Lung (tissue), 16 donors: ENCODE measurements around the gene CLCN3. TPM values are rescaled to one million over a fixed set of nuclear protein-coding genes. Genes with fewer than 3 reads are reported as not detected.
"Not testable (repeated sequence)": the region's sequence is repeated elsewhere in the genome, so short reads cannot be mapped to it uniquely, and the experiment has no call there.

Experiments
- ATAC-seq: fragments of 200-7000 bp; cut with Tn5 transposase; one replicate; pipeline ENCODE4 v1.9.1; 2020; ENCODE audit warnings: moderate number of reproducible peaks; ENCODE audit not compliant: insufficient read depth, low FRiP score
- DNase-seq, 3 donors: peaks; one replicate each; pipeline ENCODE4 v3.0.0-alpha.2; 2013 to 2017
- H3K27ac ChIP-seq, 2 donors: one replicate each; pipeline ENCODE4 v1.5.1; 2013; ENCODE audit warnings: mild to moderate bottlenecking in 2 of 2, moderate library complexity in 2 of 2, control low read depth in 1 of 2, inconsistent platforms in 1 of 2, low read depth in 1 of 2, low read length in 1 of 2
- H3K27me3 ChIP-seq, 3 donors: one replicate each; pipeline ENCODE4 v1.5.1; 2013; ENCODE audit warnings: low read length in 2 of 3; ENCODE audit not compliant: control insufficient read depth in 3 of 3, insufficient read depth in 3 of 3
- H3K36me3 ChIP-seq, 4 donors: one replicate each; pipeline ENCODE4 v1.5.1; 2013; ENCODE audit warnings: low read length in 4 of 4, mild to moderate bottlenecking in 1 of 4, moderate library complexity in 1 of 4; ENCODE audit not compliant: control insufficient read depth in 4 of 4, insufficient read depth in 4 of 4
- H3K4me1 ChIP-seq, 5 donors: one replicate each; pipeline ENCODE4 v1.5.1; 2013; ENCODE audit warnings: low read length in 5 of 5, mild to moderate bottlenecking in 2 of 5, moderate library complexity in 1 of 5; ENCODE audit not compliant: control insufficient read depth in 5 of 5, insufficient read depth in 5 of 5
- H3K4me3 ChIP-seq: one replicate; pipeline ENCODE4 v1.5.1; 2013; ENCODE audit warnings: mild to moderate bottlenecking, control low read depth, moderate library complexity
- H3K9ac ChIP-seq, 2 donors: one replicate each; pipeline ENCODE4 v1.5.1; 2013; ENCODE audit warnings: low read length in 2 of 2, control low read depth in 1 of 2; ENCODE audit not compliant: insufficient read depth in 1 of 2
- H3K9me3 ChIP-seq, 4 donors: one replicate each; pipeline ENCODE4 v1.5.1; 2013; ENCODE audit warnings: low read length in 3 of 4, mild to moderate bottlenecking in 1 of 4, moderate library complexity in 1 of 4; ENCODE audit not compliant: control insufficient read depth in 4 of 4, insufficient read depth in 3 of 4
- WGBS, 2 donors: extraction: QIAGEN DNeasy Blood & Tissue Kit; methylation state at CpG; one replicate each; pipeline ENCODE4 v1.1.7; 2013; 5-methylcytosine and 5-hydroxymethylcytosine counted together
- long read RNA-seq, 5 donors: transcript quantifications; one replicate each; lab custom pipeline, GENCODE V29; 2026
- polyA plus RNA-seq, 2 donors: library from polyadenylated mRNA; stranded (reverse); fragments of 200-250 nt; gene quantifications; one replicate each; pipeline ENCODE4 v1.2.1, GENCODE V29; 2013
- total RNA-seq, 2 donors: library from RNA; depleted of rRNA in 1 of 2; stranded (reverse); fragments of >200 nt in 1 of 2; gene quantifications; one replicate each; pipeline ENCODE4 v1.2.1, GENCODE V29; 2014 to 2021
- TF ChIP-seq, protein P1 (sequence below): IDR thresholded peaks from 2 replicates; pipeline ENCODE4 v1.5.1; 2012; ENCODE audit warnings: mild to moderate bottlenecking; ENCODE audit errors: control extremely low read depth, extremely low read depth
- donor health status: control.
- donor health status: control.
- donor health status: Bipolar disorder and iron deficiency.
- donor health status: healthy.
- donor health status: DM: yes; HTN: yes; CAD: no.

The CLCN3 gene
- total RNA-seq (10 to 100 TPM; 39.1 to 59.6 TPM), polyA plus RNA-seq (10 to 100 TPM; 11.0 to 16.1 TPM)
- long read RNA-seq, donor 1, full-length matches to known transcripts, result 10 of 29 reads
- long read RNA-seq, donor 1, partial matches to known transcripts, result 19 of 29 reads
- long read RNA-seq, donor 1, other reads (novel, unspliced or antisense), result 0 of 29 reads
- long read RNA-seq, donor 2, full-length matches to known transcripts, result 2 of 8 reads
- long read RNA-seq, donor 2, partial matches to known transcripts, result 6 of 8 reads
- long read RNA-seq, donor 2, other reads (novel, unspliced or antisense), result 0 of 8 reads
- long read RNA-seq, donor 3, full-length matches to known transcripts, result 5 of 5 reads
- long read RNA-seq, donor 3, partial matches to known transcripts, result 0 of 5 reads
- long read RNA-seq, donor 3, other reads (novel, unspliced or antisense), result 0 of 5 reads
- long read RNA-seq, donor 4, partial matches to known transcripts, result 14 of 14 reads
- long read RNA-seq, donor 4, other reads (novel, unspliced or antisense), result 0 of 14 reads
- long read RNA-seq, donor 5, full-length matches to known transcripts, result 3 of 19 reads
- long read RNA-seq, donor 5, partial matches to known transcripts, result 16 of 19 reads
- long read RNA-seq, donor 5, other reads (novel, unspliced or antisense), result 0 of 19 reads

DNA sequence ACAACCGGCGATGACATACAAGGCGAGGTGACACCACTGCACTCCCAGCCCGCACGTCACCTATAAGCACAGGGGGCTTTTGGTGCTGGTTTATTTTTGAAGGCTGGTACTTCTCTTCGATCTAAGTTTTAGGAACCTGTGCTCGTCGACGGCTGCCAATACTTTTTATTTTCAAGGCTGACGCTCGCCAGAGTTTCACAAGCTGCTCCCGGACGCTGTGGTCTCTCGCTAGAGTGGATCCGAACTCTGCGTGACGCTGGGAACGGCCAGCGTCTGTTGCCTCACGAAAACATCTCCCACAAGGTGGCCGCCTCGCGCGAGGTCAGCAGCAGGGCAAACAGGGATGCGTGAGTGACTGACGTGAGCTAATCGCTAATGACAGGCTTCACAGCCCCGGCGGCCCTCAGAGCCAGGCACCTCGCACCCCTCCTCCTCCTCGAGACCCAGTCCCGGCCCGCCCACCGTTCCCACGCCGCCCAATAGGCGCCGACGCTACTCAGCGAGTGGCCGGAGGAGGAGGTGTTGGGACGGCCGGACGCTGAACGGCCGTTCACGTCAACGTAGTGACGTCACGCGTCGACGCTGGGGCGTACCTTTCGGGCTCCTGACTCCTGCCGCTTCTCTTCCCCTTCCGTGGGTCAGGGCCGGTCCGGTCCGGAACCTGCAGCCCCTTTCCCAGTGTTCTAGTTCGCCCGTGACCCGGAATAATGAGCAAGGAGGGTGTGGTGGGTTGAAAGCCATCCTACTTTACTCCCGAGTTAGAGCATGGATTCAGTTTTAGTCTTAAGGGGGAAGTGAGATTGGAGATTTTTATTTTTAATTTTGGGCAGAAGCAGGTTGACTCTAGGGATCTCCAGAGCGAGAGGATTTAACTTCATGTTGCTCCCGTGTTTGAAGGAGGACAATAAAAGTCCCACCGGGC, at the start of gene CLCN3:
CLCN3 (plus strand) TSS at position 621 of the 922 bp plus-strand sequence. CDS start 15,351 bp downstream, outside the sequence.
- peaks cover 0 to 19% (median 3%) of the 10 kb centered on the region in 5 donors for H3K4me1 ChIP-seq
- peaks cover 0 to 4% (median 0%) of the 10 kb centered on the region in 4 donors for H3K36me3 ChIP-seq
- peak within 1 kb of the TSS; percentile 71 for H3K4me3 ChIP-seq
- no peaks in the 10 kb centered on the region for H3K27me3 ChIP-seq
- TF ChIP-seq, protein P1, sequence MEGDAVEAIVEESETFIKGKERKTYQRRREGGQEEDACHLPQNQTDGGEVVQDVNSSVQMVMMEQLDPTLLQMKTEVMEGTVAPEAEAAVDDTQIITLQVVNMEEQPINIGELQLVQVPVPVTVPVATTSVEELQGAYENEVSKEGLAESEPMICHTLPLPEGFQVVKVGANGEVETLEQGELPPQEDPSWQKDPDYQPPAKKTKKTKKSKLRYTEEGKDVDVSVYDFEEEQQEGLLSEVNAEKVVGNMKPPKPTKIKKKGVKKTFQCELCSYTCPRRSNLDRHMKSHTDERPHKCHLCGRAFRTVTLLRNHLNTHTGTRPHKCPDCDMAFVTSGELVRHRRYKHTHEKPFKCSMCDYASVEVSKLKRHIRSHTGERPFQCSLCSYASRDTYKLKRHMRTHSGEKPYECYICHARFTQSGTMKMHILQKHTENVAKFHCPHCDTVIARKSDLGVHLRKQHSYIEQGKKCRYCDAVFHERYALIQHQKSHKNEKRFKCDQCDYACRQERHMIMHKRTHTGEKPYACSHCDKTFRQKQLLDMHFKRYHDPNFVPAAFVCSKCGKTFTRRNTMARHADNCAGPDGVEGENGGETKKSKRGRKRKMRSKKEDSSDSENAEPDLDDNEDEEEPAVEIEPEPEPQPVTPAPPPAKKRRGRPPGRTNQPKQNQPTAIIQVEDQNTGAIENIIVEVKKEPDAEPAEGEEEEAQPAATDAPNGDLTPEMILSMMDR, result peak; percentile 5
- 0% methylated on average over 67 of the region's 67 CpGs for WGBS, 2 donors
- ATAC-seq (peak; percentile 99), DNase-seq (peak; percentile 98 to 99 (median 98))
- H3K27ac ChIP-seq, result peak within 1 kb of the TSS; percentile 97 to 99
- H3K9me3 ChIP-seq, result no peaks in the 10 kb centered on the region
- peak within 1 kb of the TSS; percentile 100 for H3K9ac ChIP-seq

DNA sequence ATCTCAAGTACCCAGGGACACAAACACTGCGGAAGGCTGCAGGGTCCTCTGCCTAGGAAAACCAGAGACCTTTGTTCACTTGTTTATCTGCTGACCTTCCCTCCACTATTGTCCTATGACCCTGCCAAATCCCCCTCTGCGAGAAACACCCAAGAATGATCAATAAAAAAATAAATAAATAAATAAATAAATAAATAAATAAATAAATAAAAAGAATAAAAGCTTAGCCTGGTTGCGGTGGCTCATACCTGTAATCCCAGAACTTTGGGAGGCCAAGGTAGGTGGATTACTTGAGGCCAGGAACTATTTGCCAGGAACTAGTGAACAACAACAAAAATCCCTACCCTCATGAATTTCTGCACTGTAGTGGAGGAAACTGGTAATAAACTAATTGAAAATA, 49.4 kb upstream of the CLCN3 start:
- H3K9ac ChIP-seq, ATAC-seq, H3K27me3 ChIP-seq, H3K4me3 ChIP-seq, H3K9me3 ChIP-seq, DNase-seq, H3K27ac ChIP-seq, H3K4me1 ChIP-seq: not testable (repeated sequence)
- WGBS, 2 donors, result 98% methylated on average over 1 to 2 of the region's 3 CpGs
- H3K36me3 ChIP-seq, result peaks cover 5 to 13% (median 8%) of the 10 kb centered on the region in 4 donors

DNA sequence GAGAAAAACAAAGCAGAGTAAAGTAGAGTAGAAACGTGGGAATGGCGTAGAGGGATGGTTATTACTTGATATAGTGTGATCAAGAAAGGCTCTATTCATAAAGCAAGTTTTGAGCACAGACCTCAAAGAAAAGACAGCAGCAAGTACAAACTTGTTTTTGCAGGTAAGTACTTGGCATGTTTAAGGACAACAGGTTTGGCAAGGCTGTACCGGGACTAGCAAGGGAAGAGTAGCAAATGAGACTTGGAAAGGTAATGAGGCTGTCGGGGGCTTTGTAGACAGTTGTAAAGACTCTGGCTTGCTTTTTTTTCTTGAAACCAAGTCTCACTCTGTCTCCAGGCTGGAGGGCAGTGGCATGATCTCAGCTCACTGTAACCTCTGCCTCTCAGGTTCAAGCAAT, 48.9 kb upstream of the CLCN3 start:
- H3K9ac ChIP-seq, result no peak overlapping the region
- no peaks in the 10 kb centered on the region for H3K27me3 ChIP-seq
- H3K27ac ChIP-seq, result no peak overlapping the region
- TF ChIP-seq, protein P1, result no peak
- 90 to 94% methylated on average over 4 of the region's 4 CpGs for WGBS, 2 donors
- ATAC-seq (no peak), DNase-seq (no peak)
- H3K4me1 ChIP-seq, result no peaks in the 10 kb centered on the region
- peaks cover 5 to 13% (median 10%) of the 10 kb centered on the region in 4 donors for H3K36me3 ChIP-seq
- H3K4me3 ChIP-seq, result no peak overlapping the region
- no peaks in the 10 kb centered on the region for H3K9me3 ChIP-seq
